Fibroblast of lung (primary cell): ENCODE measurements around the gene APOLD1. TPM values are rescaled to one million over a fixed set of nuclear protein-coding genes. Genes with fewer than 3 reads are reported as not detected.

Source experiments
- DNase-seq, 2 donors: peaks; one replicate each; pipeline versions ENCODE4 v3.0.0 to v3.0.0-alpha.2; 2010; ENCODE audit warnings: low read depth in 2 of 2
- H2AFZ ChIP-seq: 2 replicates; pipeline ENCODE4 v1.5.1; 2012; ENCODE audit warnings: low read length, control low read depth, inconsistent platforms
- H3K27ac ChIP-seq: 2 replicates; pipeline ENCODE4 v1.5.1; 2011; ENCODE audit warnings: low read length, control low read depth; ENCODE audit not compliant: insufficient read depth
- H3K27me3 ChIP-seq: 2 replicates; pipeline ENCODE4 v1.5.1; 2011; ENCODE audit warnings: mild to moderate bottlenecking, low read length; ENCODE audit not compliant: control insufficient read depth, insufficient read depth
- H3K36me3 ChIP-seq: 2 replicates; pipeline ENCODE4 v1.5.1; 2011; ENCODE audit warnings: low read length; ENCODE audit not compliant: control insufficient read depth, insufficient read depth
- H3K4me1 ChIP-seq: 2 replicates; pipeline ENCODE4 v1.5.1; 2011; ENCODE audit warnings: low read length; ENCODE audit not compliant: control insufficient read depth, insufficient read depth; ENCODE audit errors: extremely low read depth
- H3K4me2 ChIP-seq: 2 replicates; pipeline ENCODE4 v1.5.1; 2011; ENCODE audit warnings: low read length, control low read depth; ENCODE audit not compliant: insufficient read depth; ENCODE audit errors: extremely low read depth
- H3K4me3 ChIP-seq, 4 experiments: fragments of 200-600 bp in 1 of 4; sonication (generic) in 1 of 4; replicated peaks in 1 of 4; 2 replicates each; pipeline ENCODE4 v1.5.1; 2011 to 2016; ENCODE audit warnings: low read length in 4 of 4, low read depth in 3 of 4, mild to moderate bottlenecking in 3 of 4, control low read depth in 2 of 4, inconsistent platforms in 1 of 4, mixed read lengths in 1 of 4; ENCODE audit not compliant: insufficient read depth in 1 of 4; ENCODE audit errors: control extremely low read depth in 1 of 4
- H3K79me2 ChIP-seq: 2 replicates; pipeline ENCODE4 v1.5.1; 2012; ENCODE audit warnings: mild to moderate bottlenecking, low read length, inconsistent platforms; ENCODE audit not compliant: control insufficient read depth, insufficient read depth
- H3K9ac ChIP-seq: 2 replicates; pipeline ENCODE4 v1.5.1; 2011; ENCODE audit warnings: mild to moderate bottlenecking, low read length, control low read depth; ENCODE audit not compliant: insufficient read depth
- H3K9me3 ChIP-seq: 2 replicates; pipeline ENCODE4 v1.5.1; 2012; ENCODE audit warnings: low read depth, low read length; ENCODE audit not compliant: control insufficient read depth, insufficient read depth
- H4K20me1 ChIP-seq: 2 replicates; pipeline ENCODE4 v1.5.1; 2011; ENCODE audit warnings: low read length; ENCODE audit not compliant: control insufficient read depth, insufficient read depth; ENCODE audit errors: extremely low read depth
- CTCF ChIP-seq, 2 donors: IDR thresholded peaks in 1 of 2; conservative IDR thresholded peaks in 1 of 2; 1 replicate in 1 of 2; 2 replicates in 1 of 2; pipeline ENCODE4 v1.5.1; 2011 to 2012; ENCODE audit warnings: low read length in 2 of 2, control low read depth in 1 of 2, inconsistent platforms in 1 of 2, low read depth in 1 of 2, mild to moderate bottlenecking in 1 of 2
- EZH2 ChIP-seq: IDR thresholded peaks from 2 replicates; pipeline ENCODE4 v1.5.1; 2012; ENCODE audit warnings: low read length, control low read depth, mild to moderate bottlenecking; ENCODE audit errors: missing control alignments
- polyA plus RNA-seq, 2 donors: library from polyadenylated mRNA; depleted of rRNA in 1 of 2; stranded (reverse) in 1 of 2; unstranded in 1 of 2; fragments of >200 nt; gene quantifications; 2 replicates each; pipeline ENCODE4 v1.2.1, GENCODE V29; 2011 to 2012; ENCODE audit warnings: missing spikeins in 1 of 2
- total RNA-seq: library from RNA; depleted of rRNA; stranded (reverse); fragments of >200 nt; gene quantifications from 2 replicates; pipeline ENCODE4 v1.2.1, GENCODE V29; 2014

APOLD1 gene
- total and polyA plus RNA-seq, 2 donors (not counting 1 experiment from before 2014, with no cell fraction given): 3.1 to 3.2 TPM

- H2AFZ ChIP-seq: no peak overlapping the region
- peak; percentile 76 to 85 for DNase-seq
- H3K27ac ChIP-seq: peak overlapping the region; percentile 81
- H3K27me3 ChIP-seq: no peaks in the 10 kb centered on the region
- TF ChIP-seq CTCF (conservative IDR thresholded peaks at IDR 0.05 in 1 of 2, IDR thresholded peaks at IDR 0.05 in 1 of 2; ENCODE audit: low read depth in 1 of 2, low read length in 2 of 2) (no peak), EZH2 (no peak)
- peaks cover 4% of the 10 kb centered on the region for H3K36me3 ChIP-seq
- no peaks in the 10 kb centered on the region for H3K79me2 ChIP-seq
- H4K20me1 ChIP-seq: no peaks in the 10 kb centered on the region
- no peak overlapping the region for H3K9ac ChIP-seq
- no peak overlapping the region for H3K4me3 ChIP-seq
- no peak overlapping the region for H3K4me2 ChIP-seq
- peaks cover 10% of the 10 kb centered on the region for H3K4me1 ChIP-seq
- no peaks in the 10 kb centered on the region for H3K9me3 ChIP-seq
These were observed 54.6 kb downstream of the APOLD1 start for GRCh38 chr12:12839873-12840579.

GRCh38 chr12:12840580-12840899 is 55.1 kb downstream of the APOLD1 start:
- H3K36me3 ChIP-seq: peaks cover 3% of the 10 kb centered on the region
- no peak overlapping the region for H3K4me3 ChIP-seq
- H3K27me3 ChIP-seq: no peaks in the 10 kb centered on the region
- H3K4me2 ChIP-seq: no peak overlapping the region
- peaks cover 10% of the 10 kb centered on the region for H3K4me1 ChIP-seq
- TF ChIP-seq CTCF (conservative IDR thresholded peaks at IDR 0.05 in 1 of 2, IDR thresholded peaks at IDR 0.05 in 1 of 2; ENCODE audit: low read depth in 1 of 2, low read length in 2 of 2) (no peak), EZH2 (no peak)
- H3K79me2 ChIP-seq: no peaks in the 10 kb centered on the region
- no peaks in the 10 kb centered on the region for H4K20me1 ChIP-seq
- no peaks in the 10 kb centered on the region for H3K9me3 ChIP-seq
- no peak overlapping the region for H3K9ac ChIP-seq
- no peak for DNase-seq
- H3K27ac ChIP-seq: no peak overlapping the region
- no peak overlapping the region for H2AFZ ChIP-seq

Other genes with a start within 250 kb of the APOLD1 start
- 15.2 TPM in 2 replicates for gene DUSP16, start 222.8 kb upstream of the APOLD1 start, total RNA-seq
- gene DUSP16, start 222.8 kb upstream of the APOLD1 start, polyA plus RNA-seq: 9.4 and 10.4 TPM in 2 replicates
- 46.7 and 59.5 TPM in 2 replicates for gene CREBL2, start 173.8 kb upstream of the APOLD1 start, total RNA-seq
- gene CREBL2, start 173.8 kb upstream of the APOLD1 start, polyA plus RNA-seq: 28.8 and 35.9 TPM in 2 replicates
- not detected in 2 replicates for gene GPR19, start 89.5 kb upstream of the APOLD1 start, total RNA-seq
- gene GPR19, start 89.5 kb upstream of the APOLD1 start, polyA plus RNA-seq: 0.24 and 0.35 TPM in 2 replicates
- 50.9 and 58.0 TPM in 2 replicates for gene CDKN1B, start 68.3 kb upstream of the APOLD1 start, total RNA-seq
- gene CDKN1B, start 68.3 kb upstream of the APOLD1 start, polyA plus RNA-seq: 12.6 and 21.4 TPM in 2 replicates
- 41.9 and 46.2 TPM in 2 replicates for gene DDX47, start 27.7 kb downstream of the APOLD1 start, total RNA-seq
- 83.2 and 113 TPM in 2 replicates for gene DDX47, start 27.7 kb downstream of the APOLD1 start, polyA plus RNA-seq
- gene GPRC5A, start 105.9 kb downstream of the APOLD1 start, total RNA-seq: 2.3 and 4.8 TPM in 2 replicates
- gene GPRC5A, start 105.9 kb downstream of the APOLD1 start, polyA plus RNA-seq: 46.8 and 83.8 TPM in 2 replicates
- not detected in 2 replicates for gene GPRC5D, start 166.5 kb downstream of the APOLD1 start, total RNA-seq
- 0.08 and 0.35 TPM in 2 replicates for gene GPRC5D, start 166.5 kb downstream of the APOLD1 start, polyA plus RNA-seq
- gene HEBP1, start 214.6 kb downstream of the APOLD1 start, total RNA-seq: 23.6 and 33.7 TPM in 2 replicates
- 60.0 and 78.2 TPM in 2 replicates for gene HEBP1, start 214.6 kb downstream of the APOLD1 start, polyA plus RNA-seq